ENCODE results near the gene TKT. TPM values are rescaled to one million over a fixed set of nuclear protein-coding genes. Genes with fewer than 3 reads are reported as not detected.

TKT gene
- total and polyA plus RNA-seq, 9 donors, result 62.6 to 279 (median 208) TPM

DNA sequence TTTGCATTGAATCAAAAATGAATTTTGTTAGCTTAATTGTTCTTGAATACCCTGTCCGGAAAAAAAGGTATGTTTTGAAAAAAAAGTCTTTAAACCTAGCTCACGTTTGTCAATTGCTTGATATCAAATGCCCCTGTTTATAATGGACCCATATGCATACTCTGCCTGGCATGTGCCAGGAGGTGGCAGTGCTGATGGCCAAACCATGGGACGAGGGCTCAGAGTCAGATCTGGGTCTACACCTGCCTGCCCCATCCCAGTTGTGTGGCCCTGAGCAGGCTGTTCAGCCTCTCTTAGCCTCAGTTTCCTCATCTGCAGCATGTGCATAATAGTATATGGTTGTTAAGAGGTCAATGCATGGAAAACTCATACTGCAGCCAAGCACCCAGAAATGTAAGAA lies 56.0 kb downstream of the TKT start:
- H3K4me1 ChIP-seq (ENCODE audit: insufficient read depth), result peaks cover 2% of the 10 kb centered on the region
- no peaks in the 10 kb centered on the region for H3K27me3 ChIP-seq
- no peak for DNase-seq
- no peak overlapping the region for H3K4me3 ChIP-seq
- H3K27ac ChIP-seq, result no peak overlapping the region
- no peaks in the 10 kb centered on the region for H3K36me3 ChIP-seq
- no peaks in the 10 kb centered on the region for H3K9me3 ChIP-seq
- 69 to 86% (median 70%) methylated on average over 3 of the region's 3 CpGs for WGBS, 3 donors
- intact Hi-C loops (cut with DNase I), result no loop called here
- no peak for TF ChIP-seq POLR2A (IDR thresholded peaks at IDR 0.05)
- no peak for TF ChIP-seq EP300 (IDR thresholded peaks at IDR 0.05)
- TF ChIP-seq, protein P1, sequence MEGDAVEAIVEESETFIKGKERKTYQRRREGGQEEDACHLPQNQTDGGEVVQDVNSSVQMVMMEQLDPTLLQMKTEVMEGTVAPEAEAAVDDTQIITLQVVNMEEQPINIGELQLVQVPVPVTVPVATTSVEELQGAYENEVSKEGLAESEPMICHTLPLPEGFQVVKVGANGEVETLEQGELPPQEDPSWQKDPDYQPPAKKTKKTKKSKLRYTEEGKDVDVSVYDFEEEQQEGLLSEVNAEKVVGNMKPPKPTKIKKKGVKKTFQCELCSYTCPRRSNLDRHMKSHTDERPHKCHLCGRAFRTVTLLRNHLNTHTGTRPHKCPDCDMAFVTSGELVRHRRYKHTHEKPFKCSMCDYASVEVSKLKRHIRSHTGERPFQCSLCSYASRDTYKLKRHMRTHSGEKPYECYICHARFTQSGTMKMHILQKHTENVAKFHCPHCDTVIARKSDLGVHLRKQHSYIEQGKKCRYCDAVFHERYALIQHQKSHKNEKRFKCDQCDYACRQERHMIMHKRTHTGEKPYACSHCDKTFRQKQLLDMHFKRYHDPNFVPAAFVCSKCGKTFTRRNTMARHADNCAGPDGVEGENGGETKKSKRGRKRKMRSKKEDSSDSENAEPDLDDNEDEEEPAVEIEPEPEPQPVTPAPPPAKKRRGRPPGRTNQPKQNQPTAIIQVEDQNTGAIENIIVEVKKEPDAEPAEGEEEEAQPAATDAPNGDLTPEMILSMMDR (IDR thresholded peaks at IDR 0.05), result no peak

DNA sequence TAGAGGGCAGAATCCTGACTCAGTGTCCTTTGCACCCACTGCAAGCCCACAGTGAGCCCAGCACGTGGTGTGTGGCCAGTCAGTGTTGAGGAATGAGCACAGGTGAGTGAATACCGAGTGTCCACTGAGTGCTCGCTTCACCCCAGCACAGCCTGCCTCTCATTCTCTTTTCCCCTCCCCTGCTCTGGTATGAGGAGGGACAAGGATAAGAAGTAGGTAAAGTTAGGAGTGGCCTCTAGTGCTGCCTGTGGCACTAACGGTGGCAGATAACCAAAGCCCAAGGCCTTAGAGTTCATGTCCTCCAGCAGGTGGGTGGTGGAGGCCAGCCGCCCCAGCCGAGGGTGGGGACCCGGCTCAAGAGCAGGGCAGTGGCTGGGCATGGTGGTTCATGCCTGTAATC lies 56.8 kb downstream of the TKT start:
- TF ChIP-seq EP300 (IDR thresholded peaks at IDR 0.05) (no peak), POLR2A (IDR thresholded peaks at IDR 0.05) (no peak)
- TF ChIP-seq, protein P1 (IDR thresholded peaks at IDR 0.05), result no peak
- 77 to 88% (median 83%) methylated on average over 7 of the region's 7 CpGs for WGBS, 3 donors
- no peak overlapping the region for H3K4me3 ChIP-seq
- H3K27ac ChIP-seq, result no peak overlapping the region
- no peaks in the 10 kb centered on the region for H3K9me3 ChIP-seq
- peaks cover 9% of the 10 kb centered on the region for H3K4me1 ChIP-seq (ENCODE audit: insufficient read depth)
- no peaks in the 10 kb centered on the region for H3K27me3 ChIP-seq
- intact Hi-C loops (cut with DNase I), result no loop called here
- H3K36me3 ChIP-seq, result no peaks in the 10 kb centered on the region
- no peak for DNase-seq

DNA sequence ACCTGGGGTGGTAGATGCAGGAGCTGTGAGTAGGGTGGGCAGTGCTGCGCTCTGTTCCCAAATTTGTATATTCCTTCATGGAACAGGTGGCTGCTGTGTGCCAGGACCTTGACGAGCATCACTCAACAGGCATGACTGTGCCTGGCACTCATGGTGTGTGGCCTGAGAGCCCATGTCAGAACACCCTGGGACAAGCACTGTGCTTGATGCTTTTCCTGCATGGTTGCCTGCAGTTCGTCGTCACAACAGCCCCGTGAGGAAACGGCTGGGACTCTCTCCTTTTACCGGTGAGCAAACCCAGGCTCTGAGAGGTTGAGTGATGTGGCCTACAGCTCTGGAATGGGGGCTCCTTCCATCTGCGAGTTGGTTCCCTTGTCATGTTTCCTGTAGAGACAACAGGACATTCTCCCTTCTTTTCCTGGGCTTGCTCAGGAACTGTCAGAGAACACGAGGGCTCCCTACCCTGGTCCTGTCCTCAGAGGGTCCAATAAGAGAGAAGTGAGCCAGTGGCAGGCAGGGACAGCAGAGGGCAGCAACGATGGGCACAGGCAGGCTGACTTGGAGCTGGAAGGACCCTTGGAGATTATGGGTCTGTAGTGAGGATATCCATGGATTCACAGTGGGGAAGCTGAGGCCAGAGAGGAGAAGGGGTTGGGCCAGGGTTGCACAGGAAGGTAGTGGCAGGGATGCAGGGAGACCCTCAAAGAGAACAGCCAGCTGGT lies 57.4 kb downstream of the TKT start:
- intact Hi-C loops (cut with DNase I), result no loop called here
- no peaks in the 10 kb centered on the region for H3K9me3 ChIP-seq
- no peak for DNase-seq
- H3K27me3 ChIP-seq, result no peaks in the 10 kb centered on the region
- no peak overlapping the region for H3K4me3 ChIP-seq
- whole genome bisulfite sequencing, 3 donors, result 70 to 82% (median 74%) methylated on average over 10 of the region's 10 CpGs
- no peaks in the 10 kb centered on the region for H3K36me3 ChIP-seq
- TF ChIP-seq POLR2A (IDR thresholded peaks at IDR 0.05) (no peak), EP300 (IDR thresholded peaks at IDR 0.05) (no peak)
- TF ChIP-seq, protein P1 (IDR thresholded peaks at IDR 0.05), result no peak
- H3K27ac ChIP-seq, result no peak overlapping the region
- peaks cover 12% of the 10 kb centered on the region for H3K4me1 ChIP-seq (ENCODE audit: insufficient read depth)

DNA sequence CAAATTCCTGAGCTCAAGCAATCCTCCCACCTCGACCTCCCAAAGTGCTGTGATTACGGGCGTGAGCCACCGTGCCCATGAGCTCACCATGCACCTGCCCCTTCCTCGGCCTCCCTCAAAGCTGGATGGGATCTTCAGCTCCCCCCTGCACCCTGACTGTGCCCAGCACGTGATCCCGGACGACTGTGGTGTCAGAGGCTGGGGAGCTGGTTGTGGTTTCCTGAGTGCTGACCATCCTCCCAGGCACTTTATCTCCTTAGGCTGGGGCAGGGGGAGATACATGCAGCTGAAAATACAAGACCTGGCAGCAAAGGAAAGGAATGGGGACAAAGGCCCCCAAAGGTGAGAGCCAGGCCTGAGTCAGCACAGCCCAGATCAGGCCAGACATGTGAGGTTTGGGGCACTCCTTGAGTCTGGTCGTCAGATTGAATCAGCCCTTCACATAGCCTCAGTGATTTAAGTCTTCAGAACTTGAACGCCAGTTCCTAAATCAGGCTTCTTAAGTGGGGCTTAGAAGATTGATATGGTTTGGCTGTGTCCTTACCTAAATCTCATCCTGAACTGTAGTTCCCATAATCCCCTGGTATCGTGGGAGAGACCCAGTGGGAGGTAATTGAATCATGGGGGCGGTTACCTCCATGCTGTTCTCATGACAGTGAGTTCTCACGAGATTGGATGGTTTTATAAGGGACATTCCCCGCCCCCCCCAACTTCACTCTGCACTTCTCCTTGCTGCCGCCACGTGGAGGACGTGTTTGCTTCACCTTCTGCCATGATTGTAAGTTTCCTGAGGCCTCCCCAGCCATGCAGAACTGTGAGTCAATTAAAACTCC lies 59.0 kb downstream of the TKT start:
- H3K27ac ChIP-seq, result no peak overlapping the region
- H3K4me1 ChIP-seq (ENCODE audit: insufficient read depth), result peaks cover 12% of the 10 kb centered on the region
- H3K36me3 ChIP-seq, result no peaks in the 10 kb centered on the region
- WGBS, 3 donors, result 59 to 64% (median 60%) methylated on average over 17 of the region's 17 CpGs
- no peak overlapping the region for H3K4me3 ChIP-seq
- DNase-seq, result no peak
- no peaks in the 10 kb centered on the region for H3K9me3 ChIP-seq
- intact Hi-C loops (cut with DNase I), result no loop called here
- TF ChIP-seq, protein P1 (IDR thresholded peaks at IDR 0.05), result no peak
- no peak for TF ChIP-seq EP300 (IDR thresholded peaks at IDR 0.05)
- TF ChIP-seq POLR2A (IDR thresholded peaks at IDR 0.05), result no peak
- no peaks in the 10 kb centered on the region for H3K27me3 ChIP-seq

Measured in ovary (tissue), 9 donors.